GM19035 (cell line): ENCODE data around the gene FAM20B.
"Not testable (repeated sequence)": the region's sequence is repeated elsewhere in the genome, so short reads cannot be mapped to it uniquely, and the experiment has no call there.

Source experiments
- ATAC-seq: cut with Tn5 transposase; IDR thresholded peaks from one replicate; pipeline ENCODE4 v1.9.1; 2021; ENCODE audit not compliant: unreplicated experiment

FAM20B gene

GRCh38 chr1:179023946-179024650, 1.6 kb upstream of the FAM20B start:
- ATAC-seq, result no peak

GRCh38 chr1:179025975-179026812, 500 bp downstream of the FAM20B start:
- peak; percentile 74 for ATAC-seq

- no peak for ATAC-seq
These were observed 1.3 kb downstream of the FAM20B start for GRCh38 chr1:179026813-179027669.

- ATAC-seq, result no peak
These were observed 3.6 kb downstream of the FAM20B start for GRCh38 chr1:179029321-179029759.

GRCh38 chr1:179030130-179030529, 4.4 kb downstream of the FAM20B start:
- no peak for ATAC-seq

- no peak for ATAC-seq
These were observed 5.0 kb downstream of the FAM20B start for GRCh38 chr1:179030683-179031082.

GRCh38 chr1:179031284-179031683, 5.6 kb downstream of the FAM20B start:
- no peak for ATAC-seq

- ATAC-seq, result no peak
These were observed 6.3 kb downstream of the FAM20B start for GRCh38 chr1:179031855-179032513.

- ATAC-seq, result peak; percentile 78
These were observed 9.0 kb downstream of the FAM20B start for GRCh38 chr1:179034720-179035119.

GRCh38 chr1:179036844-179037465, 11.3 kb downstream of the FAM20B start:
- ATAC-seq, result no peak

GRCh38 chr1:179038528-179039281, 13.0 kb downstream of the FAM20B start:
- ATAC-seq, result no peak

- not testable (repeated sequence) for ATAC-seq
These were observed 13.9 kb downstream of the FAM20B start for GRCh38 chr1:179039502-179040174.

- not testable (repeated sequence) for ATAC-seq
These were observed 14.5 kb downstream of the FAM20B start for GRCh38 chr1:179040175-179040551.

GRCh38 chr1:179042087-179042486, 16.4 kb downstream of the FAM20B start:
- ATAC-seq, result no peak

GRCh38 chr1:179042700-179043099, 17.0 kb downstream of the FAM20B start:
- ATAC-seq, result no peak

- ATAC-seq, result no peak
These were observed 17.6 kb downstream of the FAM20B start for GRCh38 chr1:179043266-179043665.

- ATAC-seq, result no peak
These were observed 18.2 kb downstream of the FAM20B start for GRCh38 chr1:179043907-179044306.

- no peak for ATAC-seq
These were observed 21.3 kb downstream of the FAM20B start for GRCh38 chr1:179046808-179047635.
